Measurements from ENCODE around the gene MORN1.
A peak's percentile ranks its signal among the peaks of the same experiment; 100 is the strongest.

The MORN1 gene

GRCh38 chr1:2418791-2419320 is 27.5 kb upstream of the MORN1 start:
- no peak for DNase-seq

GRCh38 chr1:2417833-2418225 is 26.5 kb upstream of the MORN1 start:
- DNase-seq: no peak

DNA sequence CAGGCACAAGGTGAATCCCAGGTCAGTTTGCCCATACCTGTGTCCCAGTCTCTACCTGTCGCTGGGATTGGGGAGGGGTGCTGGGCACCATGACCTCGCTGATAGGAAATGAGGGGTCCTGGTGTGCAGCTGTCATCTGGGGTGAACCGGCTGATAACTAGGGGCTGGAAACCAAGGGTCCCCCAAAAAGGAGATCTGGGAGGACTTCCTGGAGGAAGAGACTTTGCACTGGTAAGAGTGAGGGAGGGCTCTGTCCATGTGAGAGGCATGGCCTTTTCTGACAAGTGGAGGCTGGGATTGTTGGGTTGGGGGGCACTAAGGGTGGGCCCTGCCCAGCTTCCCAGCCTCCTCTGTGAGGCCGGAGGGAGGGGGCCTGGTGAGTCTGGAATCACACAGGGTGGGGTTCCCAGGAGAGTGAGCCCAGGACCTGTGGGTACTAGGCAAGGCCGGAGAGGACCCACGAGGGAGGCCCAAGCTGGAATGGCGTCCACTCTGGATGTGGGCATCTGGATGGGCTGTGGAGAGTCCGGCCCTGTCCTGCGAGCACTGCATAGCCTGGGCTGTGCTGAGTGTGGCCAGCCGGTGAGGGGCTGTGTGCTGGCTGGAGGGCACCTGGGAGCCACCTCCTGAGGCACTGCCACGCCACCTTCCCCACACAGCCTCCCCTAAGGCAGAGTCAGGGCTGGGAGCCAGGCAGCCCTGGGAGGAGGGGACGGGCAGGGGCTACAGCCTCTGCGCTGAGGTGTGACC is 25.9 kb upstream of the MORN1 start:
- no peak for DNase-seq

DNA sequence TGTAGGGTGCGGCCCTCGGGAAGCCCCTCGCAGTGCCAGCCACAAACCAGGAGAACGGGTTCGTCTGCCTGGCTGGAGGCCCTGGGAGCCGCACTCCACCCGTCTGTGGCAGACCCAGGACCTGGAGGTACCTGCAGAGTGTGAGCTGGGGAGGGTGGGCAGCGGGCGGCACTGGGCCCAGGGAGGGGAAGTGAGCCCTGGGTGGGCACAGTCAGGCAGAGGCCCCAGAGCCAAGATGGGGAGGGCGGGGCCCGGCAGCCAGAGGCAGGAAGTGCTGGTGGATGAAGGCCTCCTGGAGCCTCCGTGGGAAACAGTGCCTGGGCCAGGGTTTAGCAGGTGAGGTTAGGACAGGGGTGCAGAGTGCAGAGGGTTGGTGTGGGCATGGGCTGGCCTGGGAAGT is 25.0 kb upstream of the MORN1 start:
- peak in 2 of 3 experiments; percentile 53 to 55 for DNase-seq

GRCh38 chr1:2415801-2416208 is 24.5 kb upstream of the MORN1 start:
- peak in 2 of 3 experiments; percentile 66 to 73 for DNase-seq

DNA sequence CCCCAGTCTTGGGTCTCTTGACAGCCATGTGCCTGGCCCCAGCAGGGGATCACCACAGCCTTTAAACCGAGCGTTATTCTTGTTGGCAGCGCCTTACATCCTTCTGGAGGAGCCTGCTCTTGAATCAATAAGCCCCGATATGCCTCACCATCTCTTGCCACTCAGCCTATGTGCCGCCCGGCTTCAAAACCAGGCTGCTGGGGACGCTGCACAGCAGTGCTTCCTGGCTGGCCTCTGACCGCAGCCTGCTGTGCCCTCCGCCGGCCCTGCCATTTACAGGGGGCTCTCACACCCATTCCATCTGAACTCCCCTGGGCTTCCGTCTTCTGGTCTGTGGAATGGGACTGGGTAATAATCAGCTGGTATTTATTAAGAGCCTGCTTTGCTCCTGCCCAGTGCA is 24.0 kb upstream of the MORN1 start:
- peak in 1 of 3 experiments; percentile 40 for DNase-seq

DNA sequence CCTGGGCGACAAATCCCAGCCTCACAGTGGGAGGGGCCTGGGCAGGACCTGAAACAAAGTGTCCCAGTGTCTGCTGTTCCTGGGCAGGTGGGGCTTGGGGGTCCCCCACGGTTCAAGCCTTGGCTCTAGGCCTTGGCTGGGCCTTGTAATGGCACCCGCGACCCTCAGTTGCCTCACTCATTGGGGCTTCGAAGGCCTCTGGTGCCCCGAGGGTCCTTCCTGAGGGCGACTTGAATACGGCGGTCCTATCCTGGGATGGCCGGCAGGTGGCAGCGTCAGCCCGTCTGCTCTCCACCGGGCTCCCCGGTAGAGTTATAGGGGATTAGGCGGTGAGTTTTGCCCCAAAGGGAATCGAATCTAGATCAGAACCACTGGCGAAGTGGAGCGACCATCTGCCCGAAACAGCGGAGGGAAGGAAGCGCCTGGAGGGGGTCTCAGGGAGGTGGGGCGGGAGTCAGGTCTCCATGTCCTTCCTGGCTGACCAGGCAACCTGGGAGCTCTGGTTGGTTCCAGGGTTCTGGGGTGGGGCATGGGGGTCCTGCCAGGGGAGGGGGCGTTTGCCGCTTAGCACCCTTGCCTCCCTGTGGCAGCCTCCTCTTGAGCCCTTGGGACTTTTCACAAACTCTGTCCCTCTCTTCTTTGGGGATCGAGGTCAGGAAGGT is 23.1 kb upstream of the MORN1 start:
- DNase-seq: peak; percentile 55 to 74 (median 62)

GRCh38 chr1:2413495-2414296 is 22.3 kb upstream of the MORN1 start:
- no peak for DNase-seq

DNA sequence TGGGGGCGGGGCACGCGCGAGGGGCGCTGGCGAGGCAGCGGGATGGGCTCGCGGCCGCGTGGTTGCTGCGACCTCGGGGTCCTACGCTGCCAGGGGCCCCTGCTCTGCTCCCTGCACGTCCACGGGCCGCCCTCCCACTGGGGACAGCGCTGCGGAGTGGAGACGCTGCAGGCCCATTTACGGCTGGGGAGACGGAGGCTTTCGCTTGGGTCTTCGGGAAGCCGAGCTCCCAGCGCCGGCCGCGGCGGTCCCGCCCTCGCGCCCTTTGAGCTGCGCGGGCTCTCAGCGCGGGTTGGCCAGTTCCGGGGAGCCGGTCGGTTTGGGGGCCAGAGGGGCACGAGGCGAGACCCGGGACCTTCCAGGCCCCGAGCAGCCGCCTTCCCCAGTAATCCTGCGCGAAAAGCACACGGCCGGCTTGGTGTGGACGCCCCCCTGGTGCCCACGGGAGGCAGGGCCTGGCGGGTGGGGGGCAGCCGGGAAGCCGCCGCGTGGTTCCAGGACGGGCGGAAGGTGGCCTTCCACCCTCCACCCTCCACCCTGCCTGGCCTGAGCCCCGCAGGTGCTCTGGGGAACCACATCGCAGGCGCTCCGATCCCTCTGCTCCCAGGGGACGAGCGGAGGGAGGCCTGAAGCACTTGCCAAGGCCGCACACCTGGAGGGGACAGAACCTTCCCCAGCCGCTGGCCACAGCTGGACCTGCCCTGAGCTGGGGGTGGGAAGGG is 21.6 kb upstream of the MORN1 start:
- DNase-seq: peak; percentile 62 to 87 (median 71)

GRCh38 chr1:2412395-2412772 is 21.0 kb upstream of the MORN1 start, which contains the start of gene PEX10:
TSS of gene PEX10 (minus strand) at chr1:2412564. CDS start at chr1:2412502, 62 bp downstream.
- peak; percentile 95 to 99 (median 95) for DNase-seq

GRCh38 chr1:2411801-2412394 is 20.5 kb upstream of the MORN1 start:
- DNase-seq: peak in 1 of 3 experiments; percentile 57

- no peak for DNase-seq
Measured at GRCh38 chr1:2409745-2410144, 18.4 kb upstream of the MORN1 start.

- no peak for DNase-seq
Measured at GRCh38 chr1:2408859-2409276, 17.5 kb upstream of the MORN1 start.

DNA sequence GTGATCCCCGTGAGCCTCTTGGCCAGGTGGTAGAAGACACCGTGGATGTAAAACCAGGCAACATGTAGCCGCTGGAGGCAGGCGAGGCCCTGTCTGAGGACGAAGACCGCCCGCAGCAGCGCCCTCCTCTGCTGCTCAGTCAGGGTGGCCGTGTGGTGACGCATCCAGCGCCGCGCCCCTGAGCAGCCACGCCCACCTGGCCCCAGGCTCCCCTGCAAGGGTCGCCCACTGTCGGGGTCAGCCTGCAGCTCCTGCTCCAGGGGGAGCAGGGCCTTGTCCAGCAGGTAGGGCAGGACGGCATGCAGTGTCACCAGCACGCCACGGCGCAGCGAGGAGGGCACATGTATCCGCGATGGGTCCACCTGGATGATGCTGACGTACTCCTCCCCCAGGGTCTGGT is 17.1 kb upstream of the MORN1 start:
- no peak for DNase-seq

- no peak for DNase-seq
Measured at GRCh38 chr1:2407991-2408275, 16.6 kb upstream of the MORN1 start.

GRCh38 chr1:2407166-2407990 is 16.0 kb upstream of the MORN1 start:
- DNase-seq: no peak

GRCh38 chr1:2406451-2407041 is 15.2 kb upstream of the MORN1 start:
- DNase-seq: peak in 2 of 3 experiments; percentile 19 to 63

GRCh38 chr1:2405588-2406295 is 14.4 kb upstream of the MORN1 start:
- DNase-seq: no peak

GRCh38 chr1:2404890-2405511 is 13.6 kb upstream of the MORN1 start:
- DNase-seq: no peak
